Liver (tissue), 9 donors: ENCODE results near the gene NR3C1. TPM values are rescaled to one million over a fixed set of nuclear protein-coding genes. Genes with fewer than 3 reads are reported as not detected.

Source experiments
- DNase-seq: peaks from one replicate; pipeline ENCODE4 v3.0.0-alpha.2; 2017; ENCODE audit warnings: low spot score
- H3K27ac ChIP-seq, 2 donors: one replicate each; pipeline ENCODE4 v1.7.0; 2013; ENCODE audit warnings: inconsistent platforms in 2 of 2, low read length in 2 of 2, control low read depth in 1 of 2, low read depth in 1 of 2, mild to moderate bottlenecking in 1 of 2
- H3K27me3 ChIP-seq, 4 donors: one replicate each; pipeline versions ENCODE4 v1.6.1 to v1.7.0; 2013; ENCODE audit warnings: low read length in 3 of 4, inconsistent platforms in 1 of 4, mild to moderate bottlenecking in 1 of 4, moderate library complexity in 1 of 4; ENCODE audit not compliant: control insufficient read depth in 4 of 4, insufficient read depth in 4 of 4
- H3K36me3 ChIP-seq, 4 donors: one replicate each; pipeline versions ENCODE4 v1.6.1 to v1.7.0; 2013; ENCODE audit warnings: low read length in 3 of 4, mild to moderate bottlenecking in 3 of 4, low read depth in 1 of 4, moderate library complexity in 1 of 4; ENCODE audit not compliant: control insufficient read depth in 4 of 4, insufficient read depth in 3 of 4
- H3K4me1 ChIP-seq, 4 donors: one replicate each; pipeline versions ENCODE4 v1.6.1 to v1.7.0; 2013; ENCODE audit warnings: low read length in 3 of 4, mild to moderate bottlenecking in 3 of 4, moderate library complexity in 1 of 4; ENCODE audit not compliant: control insufficient read depth in 4 of 4, insufficient read depth in 4 of 4
- H3K4me3 ChIP-seq, 3 donors: one replicate each; pipeline versions ENCODE4 v1.6.1 to v1.7.0; 2013; ENCODE audit warnings: low read length in 3 of 3, control low read depth in 1 of 3, low read depth in 1 of 3, mild to moderate bottlenecking in 1 of 3
- H3K9ac ChIP-seq, 2 donors: one replicate each; pipeline ENCODE4 v1.7.0; 2013; ENCODE audit warnings: low read length in 2 of 2, mild to moderate bottlenecking in 2 of 2, moderate library complexity in 2 of 2, control low read depth in 1 of 2, low read depth in 1 of 2
- H3K9me3 ChIP-seq, 4 donors: one replicate each; pipeline versions ENCODE4 v1.6.1 to v1.7.0; 2013; ENCODE audit warnings: low read length in 3 of 4; ENCODE audit not compliant: control insufficient read depth in 4 of 4
- EGR1 ChIP-seq, 2 donors: IDR thresholded peaks; 2 replicates each; pipeline ENCODE4 v1.6.1; 2016 to 2018; ENCODE audit warnings: antibody characterized with exemption in 2 of 2, low read depth in 2 of 2
- FOXA1 ChIP-seq: IDR thresholded peaks from 2 replicates; pipeline ENCODE4 v1.6.1; 2016; ENCODE audit warnings: antibody characterized with exemption
- FOXA2 ChIP-seq: IDR thresholded peaks from 2 replicates; pipeline ENCODE4 v1.6.1; 2016; ENCODE audit warnings: antibody characterized with exemption
- GABPA ChIP-seq, 2 donors: IDR thresholded peaks in 1 of 2; conservative IDR thresholded peaks in 1 of 2; 2 replicates each; pipeline ENCODE4 v1.6.1; 2016; ENCODE audit warnings: antibody characterized with exemption in 2 of 2, mild to moderate bottlenecking in 1 of 2, moderate library complexity in 1 of 2
- HNF4A ChIP-seq, 2 donors: conservative IDR thresholded peaks; 2 replicates each; pipeline ENCODE4 v1.6.1; 2016; ENCODE audit warnings: antibody characterized with exemption in 2 of 2, mild to moderate bottlenecking in 2 of 2
- HNF4G ChIP-seq: IDR thresholded peaks from 2 replicates; pipeline ENCODE4 v1.6.1; 2016; ENCODE audit warnings: antibody characterized with exemption
- JUND ChIP-seq, 2 donors: IDR thresholded peaks; 2 replicates each; pipeline ENCODE4 v1.6.1; 2016; ENCODE audit warnings: antibody characterized with exemption in 2 of 2
- NR2F2 ChIP-seq: IDR thresholded peaks from 2 replicates; pipeline ENCODE4 v1.6.1; 2016; ENCODE audit warnings: antibody characterized with exemption
- RAD21 ChIP-seq, 2 donors: IDR thresholded peaks; 2 replicates each; pipeline ENCODE4 v1.6.1; 2016; ENCODE audit warnings: antibody characterized with exemption in 2 of 2, mild to moderate bottlenecking in 2 of 2
- RXRA ChIP-seq, 2 donors: IDR thresholded peaks; 2 replicates each; pipeline ENCODE4 v1.6.1; 2017 to 2018; ENCODE audit warnings: antibody characterized with exemption in 2 of 2, mild to moderate bottlenecking in 1 of 2
- SP1 ChIP-seq: IDR thresholded peaks from 2 replicates; pipeline ENCODE4 v1.6.1; 2018; ENCODE audit warnings: antibody characterized with exemption, mild to moderate bottlenecking
- TAF1 ChIP-seq: conservative IDR thresholded peaks from 2 replicates; pipeline ENCODE4 v1.6.1; 2016; ENCODE audit warnings: antibody characterized with exemption, mild to moderate bottlenecking
- YY1 ChIP-seq: IDR thresholded peaks from 2 replicates; pipeline ENCODE4 v1.6.1; 2016; ENCODE audit warnings: antibody characterized with exemption, mild to moderate bottlenecking
- WGBS: extraction: QIAGEN DNeasy Blood & Tissue Kit; methylation state at CpG from one replicate; pipeline ENCODE4 v1.1.7; 2013; 5-methylcytosine and 5-hydroxymethylcytosine counted together
- polyA plus RNA-seq, 2 donors: library from polyadenylated mRNA; stranded (reverse) in 1 of 2; unstranded in 1 of 2; fragments of 200-250 nt in 1 of 2; fragments of >200 nt in 1 of 2; fragmentation: Nextera tagmentation in 1 of 2; extraction: Ambion mirVana in 1 of 2; gene quantifications; one replicate each; pipeline versions ENCODE4 v1.2.1 to v1.2.3, GENCODE V29; 2013 to 2015
- total RNA-seq, 2 donors: library from RNA; depleted of rRNA; stranded (reverse); fragments of >200 nt; gene quantifications; one replicate each; pipeline ENCODE4 v1.2.3, GENCODE V29; 2014
- TF ChIP-seq, protein P1 (sequence below): IDR thresholded peaks from 2 replicates; pipeline ENCODE4 v1.6.1; 2016; ENCODE audit warnings: antibody characterized with exemption, mild to moderate bottlenecking
- TF ChIP-seq, protein P2 (sequence below): IDR thresholded peaks from 2 replicates; pipeline ENCODE4 v1.6.1; 2016; ENCODE audit warnings: antibody characterized with exemption
- TF ChIP-seq, protein P3 (sequence below): IDR thresholded peaks from 2 replicates; pipeline ENCODE4 v1.6.1; 2016; ENCODE audit warnings: antibody characterized with exemption
- TF ChIP-seq, protein P4 (sequence below): fragments of 150-350 bp; IDR thresholded peaks from 2 replicates; pipeline ENCODE4 v1.5.1; 2017; ENCODE audit warnings: improper control_type of control experiment, low read depth, low read length; ENCODE audit not compliant: missing input control
- donor health status: healthy.
- donor health status: healthy.
- donor health status: healthy.
- donor health status: healthy.
- donor health status: healthy.

Gene NR3C1
- total and polyA plus RNA-seq, 4 donors: 24.5 to 36.4 (median 29.0) TPM

DNA sequence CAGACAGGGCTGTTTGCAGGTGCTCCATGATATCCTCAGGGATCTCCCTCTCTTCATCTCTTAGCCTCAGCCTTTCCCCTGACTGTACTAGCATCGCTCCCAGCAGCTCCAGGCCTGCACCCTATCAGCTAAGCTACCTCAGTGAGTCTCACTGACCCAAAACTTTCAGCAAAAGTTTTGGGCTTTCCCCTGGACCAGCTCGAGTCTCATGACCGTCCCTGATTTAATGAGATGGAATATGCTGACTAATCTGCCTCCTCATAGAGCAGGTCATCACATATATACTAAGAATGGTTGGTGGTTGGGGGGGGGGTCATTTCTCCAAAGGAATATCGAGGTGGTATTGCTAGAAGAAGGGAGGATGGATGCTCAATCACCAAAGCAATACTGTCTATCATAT, 151.5 kb downstream of the NR3C1 start:
- H3K36me3 ChIP-seq: no peaks in the 10 kb centered on the region
- H3K4me1 ChIP-seq: peaks cover 3 to 11% (median 8%) of the 10 kb centered on the region in 4 donors

DNA sequence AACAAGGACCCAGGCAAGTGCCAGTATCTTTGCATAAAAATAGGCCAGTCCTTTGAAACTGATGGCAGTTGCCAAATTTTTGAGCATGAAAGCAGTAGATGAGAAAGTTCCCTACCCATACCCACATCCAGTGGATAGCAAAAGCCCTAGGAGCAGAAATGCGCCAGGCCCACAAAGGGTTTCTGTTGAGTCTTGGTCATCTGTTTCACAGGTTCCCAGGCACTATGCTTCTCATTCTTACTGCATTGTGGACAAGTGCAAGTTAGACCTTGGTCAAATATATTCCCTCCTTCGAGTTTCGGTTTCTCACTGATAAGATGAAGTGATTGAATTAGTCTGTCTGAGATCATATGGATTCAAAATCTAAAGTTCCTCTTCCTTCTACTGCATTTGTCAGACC, 152.3 kb downstream of the NR3C1 start:
- DNase-seq: no peak
- no peak for TF ChIP-seq JUND (IDR thresholded peaks at IDR 0.05)
- TF ChIP-seq EGR1 (IDR thresholded peaks at IDR 0.05; ENCODE audit: low read depth in 2 of 2): no peak
- TF ChIP-seq TAF1: no peak
- no peak for TF ChIP-seq YY1
- TF ChIP-seq, protein P1, sequence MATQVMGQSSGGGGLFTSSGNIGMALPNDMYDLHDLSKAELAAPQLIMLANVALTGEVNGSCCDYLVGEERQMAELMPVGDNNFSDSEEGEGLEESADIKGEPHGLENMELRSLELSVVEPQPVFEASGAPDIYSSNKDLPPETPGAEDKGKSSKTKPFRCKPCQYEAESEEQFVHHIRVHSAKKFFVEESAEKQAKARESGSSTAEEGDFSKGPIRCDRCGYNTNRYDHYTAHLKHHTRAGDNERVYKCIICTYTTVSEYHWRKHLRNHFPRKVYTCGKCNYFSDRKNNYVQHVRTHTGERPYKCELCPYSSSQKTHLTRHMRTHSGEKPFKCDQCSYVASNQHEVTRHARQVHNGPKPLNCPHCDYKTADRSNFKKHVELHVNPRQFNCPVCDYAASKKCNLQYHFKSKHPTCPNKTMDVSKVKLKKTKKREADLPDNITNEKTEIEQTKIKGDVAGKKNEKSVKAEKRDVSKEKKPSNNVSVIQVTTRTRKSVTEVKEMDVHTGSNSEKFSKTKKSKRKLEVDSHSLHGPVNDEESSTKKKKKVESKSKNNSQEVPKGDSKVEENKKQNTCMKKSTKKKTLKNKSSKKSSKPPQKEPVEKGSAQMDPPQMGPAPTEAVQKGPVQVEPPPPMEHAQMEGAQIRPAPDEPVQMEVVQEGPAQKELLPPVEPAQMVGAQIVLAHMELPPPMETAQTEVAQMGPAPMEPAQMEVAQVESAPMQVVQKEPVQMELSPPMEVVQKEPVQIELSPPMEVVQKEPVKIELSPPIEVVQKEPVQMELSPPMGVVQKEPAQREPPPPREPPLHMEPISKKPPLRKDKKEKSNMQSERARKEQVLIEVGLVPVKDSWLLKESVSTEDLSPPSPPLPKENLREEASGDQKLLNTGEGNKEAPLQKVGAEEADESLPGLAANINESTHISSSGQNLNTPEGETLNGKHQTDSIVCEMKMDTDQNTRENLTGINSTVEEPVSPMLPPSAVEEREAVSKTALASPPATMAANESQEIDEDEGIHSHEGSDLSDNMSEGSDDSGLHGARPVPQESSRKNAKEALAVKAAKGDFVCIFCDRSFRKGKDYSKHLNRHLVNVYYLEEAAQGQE: no peak
- no peak for TF ChIP-seq NR2F2
- no peak for TF ChIP-seq GABPA (IDR thresholded peaks at IDR 0.05 in 1 of 2, conservative IDR thresholded peaks at IDR 0.05 in 1 of 2)
- no peak for TF ChIP-seq SP1
- TF ChIP-seq RXRA (IDR thresholded peaks at IDR 0.05): no peak
- no peak for TF ChIP-seq RAD21 (IDR thresholded peaks at IDR 0.05)
- TF ChIP-seq FOXA1: no peak
- no peaks in the 10 kb centered on the region for H3K9me3 ChIP-seq
- H3K27me3 ChIP-seq: no peaks in the 10 kb centered on the region
- WGBS: 91% methylated on average over 3 of the region's 3 CpGs
- H3K4me1 ChIP-seq: peaks cover 3 to 11% (median 8%) of the 10 kb centered on the region in 4 donors
- H3K4me3 ChIP-seq: no peak overlapping the region
- H3K9ac ChIP-seq: no peak overlapping the region
- no peak overlapping the region for H3K27ac ChIP-seq
- no peaks in the 10 kb centered on the region for H3K36me3 ChIP-seq

More for the DNA sequence above, 151.5 kb downstream of the NR3C1 start:
- 95% methylated on average over 4 of the region's 4 CpGs for WGBS
- no peak for DNase-seq
- no peaks in the 10 kb centered on the region for H3K27me3 ChIP-seq
- TF ChIP-seq GABPA (IDR thresholded peaks at IDR 0.05 in 1 of 2, conservative IDR thresholded peaks at IDR 0.05 in 1 of 2) (no peak), RXRA (IDR thresholded peaks at IDR 0.05) (no peak), YY1 (no peak), FOXA2 (no peak), HNF4G (no peak), RAD21 (IDR thresholded peaks at IDR 0.05) (no peak), SP1 (no peak), HNF4A (conservative IDR thresholded peaks at IDR 0.05) (no peak), FOXA1 (no peak)
- TF ChIP-seq, protein P2, sequence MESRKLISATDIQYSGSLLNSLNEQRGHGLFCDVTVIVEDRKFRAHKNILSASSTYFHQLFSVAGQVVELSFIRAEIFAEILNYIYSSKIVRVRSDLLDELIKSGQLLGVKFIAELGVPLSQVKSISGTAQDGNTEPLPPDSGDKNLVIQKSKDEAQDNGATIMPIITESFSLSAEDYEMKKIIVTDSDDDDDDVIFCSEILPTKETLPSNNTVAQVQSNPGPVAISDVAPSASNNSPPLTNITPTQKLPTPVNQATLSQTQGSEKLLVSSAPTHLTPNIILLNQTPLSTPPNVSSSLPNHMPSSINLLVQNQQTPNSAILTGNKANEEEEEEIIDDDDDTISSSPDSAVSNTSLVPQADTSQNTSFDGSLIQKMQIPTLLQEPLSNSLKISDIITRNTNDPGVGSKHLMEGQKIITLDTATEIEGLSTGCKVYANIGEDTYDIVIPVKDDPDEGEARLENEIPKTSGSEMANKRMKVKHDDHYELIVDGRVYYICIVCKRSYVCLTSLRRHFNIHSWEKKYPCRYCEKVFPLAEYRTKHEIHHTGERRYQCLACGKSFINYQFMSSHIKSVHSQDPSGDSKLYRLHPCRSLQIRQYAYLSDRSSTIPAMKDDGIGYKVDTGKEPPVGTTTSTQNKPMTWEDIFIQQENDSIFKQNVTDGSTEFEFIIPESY: no peak
- TF ChIP-seq, protein P3, sequence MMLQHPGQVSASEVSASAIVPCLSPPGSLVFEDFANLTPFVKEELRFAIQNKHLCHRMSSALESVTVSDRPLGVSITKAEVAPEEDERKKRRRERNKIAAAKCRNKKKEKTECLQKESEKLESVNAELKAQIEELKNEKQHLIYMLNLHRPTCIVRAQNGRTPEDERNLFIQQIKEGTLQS: no peak
- TF ChIP-seq, protein P4, sequence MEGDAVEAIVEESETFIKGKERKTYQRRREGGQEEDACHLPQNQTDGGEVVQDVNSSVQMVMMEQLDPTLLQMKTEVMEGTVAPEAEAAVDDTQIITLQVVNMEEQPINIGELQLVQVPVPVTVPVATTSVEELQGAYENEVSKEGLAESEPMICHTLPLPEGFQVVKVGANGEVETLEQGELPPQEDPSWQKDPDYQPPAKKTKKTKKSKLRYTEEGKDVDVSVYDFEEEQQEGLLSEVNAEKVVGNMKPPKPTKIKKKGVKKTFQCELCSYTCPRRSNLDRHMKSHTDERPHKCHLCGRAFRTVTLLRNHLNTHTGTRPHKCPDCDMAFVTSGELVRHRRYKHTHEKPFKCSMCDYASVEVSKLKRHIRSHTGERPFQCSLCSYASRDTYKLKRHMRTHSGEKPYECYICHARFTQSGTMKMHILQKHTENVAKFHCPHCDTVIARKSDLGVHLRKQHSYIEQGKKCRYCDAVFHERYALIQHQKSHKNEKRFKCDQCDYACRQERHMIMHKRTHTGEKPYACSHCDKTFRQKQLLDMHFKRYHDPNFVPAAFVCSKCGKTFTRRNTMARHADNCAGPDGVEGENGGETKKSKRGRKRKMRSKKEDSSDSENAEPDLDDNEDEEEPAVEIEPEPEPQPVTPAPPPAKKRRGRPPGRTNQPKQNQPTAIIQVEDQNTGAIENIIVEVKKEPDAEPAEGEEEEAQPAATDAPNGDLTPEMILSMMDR: no peak
- no peak overlapping the region for H3K9ac ChIP-seq
- H3K9me3 ChIP-seq: no peaks in the 10 kb centered on the region
- no peak overlapping the region for H3K4me3 ChIP-seq
- no peak overlapping the region for H3K27ac ChIP-seq
